ENCODE measurements around the gene DSPP. TPM values are rescaled to one million over a fixed set of nuclear protein-coding genes. Genes with fewer than 3 reads are reported as not detected.
A peak's percentile ranks its signal among the peaks of the same experiment; 100 is the strongest.

DSPP gene
- total RNA-seq (2022), result not detected in 2 replicates
- percentile 6 among the genes with signal in this experiment for Bru-seq, nascent RNA
- BruChase-seq, experiment 1, labeled RNA remaining after a 6-hour chase, result not detected
- percentile 14 among the genes with signal in this experiment for BruChase-seq, experiment 2, labeled RNA remaining after a 2-hour chase
- long read RNA-seq, result 0 reads

DNA sequence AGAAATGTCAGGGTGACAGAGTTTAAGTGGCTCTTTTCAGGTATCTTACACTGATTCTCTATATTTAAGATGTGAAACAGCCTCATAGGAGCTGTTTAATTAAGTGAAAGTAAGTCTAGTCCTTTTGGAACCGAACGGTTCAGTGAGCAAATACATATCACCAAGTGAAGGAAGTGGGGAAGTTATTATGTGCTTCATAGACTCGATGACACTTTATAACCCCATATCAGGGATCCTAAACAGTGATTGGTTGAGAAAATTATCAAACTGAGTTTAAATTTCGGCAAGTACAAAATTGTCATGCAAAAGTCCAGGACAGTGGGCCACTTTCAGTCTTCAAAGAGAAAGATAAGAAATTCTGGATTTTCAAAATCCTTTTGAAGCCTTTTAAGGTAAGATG, at the start of gene DSPP:
TSS of gene DSPP (plus strand) at position 301 of the 400 bp plus-strand sequence. CDS start 2,380 bp downstream, outside the sequence.
- intact Hi-C loops (cut with micrococcal nuclease; ENCODE audit: unreplicated experiment), result no loop called here
- Mint-ChIP-seq H3K27ac (ENCODE audit: unreplicated experiment) (no peak within 1 kb of the TSS), H3K4me3 (ENCODE audit: low read depth, unreplicated experiment) (no peak within 1 kb of the TSS), H3K36me3 (ENCODE audit: insufficient read depth, unreplicated experiment) (no peaks in the 10 kb centered on the region), H3K27me3 (ENCODE audit: unreplicated experiment) (no peaks in the 10 kb centered on the region), H3K4me1 (ENCODE audit: low read depth, unreplicated experiment) (no peaks in the 10 kb centered on the region), H3K9me3 (ENCODE audit: low read depth, unreplicated experiment) (no peaks in the 10 kb centered on the region)
- no TSS peak for BruUV-seq (replicated peaks)
- no peak for DNase-seq
- CTCF ChIA-PET, result no interaction called here
- TF ChIP-seq CTCF (IDR thresholded peaks at IDR 0.05; ENCODE audit: unreplicated experiment), result no peak

DNA sequence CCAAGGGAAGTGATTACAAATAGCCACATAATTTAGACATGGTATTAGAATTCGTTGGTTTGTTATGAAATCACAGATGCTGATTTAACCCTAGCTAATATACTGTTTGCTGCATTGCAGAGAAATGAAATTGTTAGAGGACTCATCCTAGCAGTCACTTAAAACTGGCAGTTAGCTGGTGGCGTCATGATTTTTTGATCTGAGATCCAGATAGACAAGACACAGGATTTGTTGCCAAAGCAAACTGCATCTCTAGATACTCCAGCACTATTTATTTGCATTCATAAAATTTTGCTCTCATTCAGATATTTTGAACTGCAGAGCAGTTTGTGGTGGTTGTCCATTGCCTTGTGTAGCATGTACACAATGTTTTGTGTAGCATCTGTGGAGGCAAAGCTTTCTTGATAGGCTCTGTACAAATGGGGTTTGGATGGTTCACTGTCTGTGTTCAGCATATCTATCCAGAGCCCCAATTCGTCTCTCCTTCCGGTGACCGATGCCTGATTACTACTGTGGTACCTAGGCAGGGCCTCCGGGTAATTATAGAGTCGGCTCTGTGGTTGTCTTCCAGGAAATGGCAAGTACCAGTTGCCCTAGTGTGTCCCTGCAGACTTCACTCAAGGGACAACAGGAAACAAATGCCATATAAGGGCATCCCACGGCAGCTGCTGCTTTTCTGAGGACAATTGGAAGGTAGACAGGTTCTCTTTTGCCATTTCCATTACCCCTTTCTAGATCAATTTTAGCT, 49.1 kb upstream of the DSPP start:
- CTCF ChIA-PET, result no interaction called here
- no peak overlapping the region for H3K4me3 Mint-ChIP-seq (ENCODE audit: low read depth, unreplicated experiment)
- peak; percentile 34 for DNase-seq
- intact Hi-C loops (cut with micrococcal nuclease; ENCODE audit: unreplicated experiment), result no loop called here
- H3K27ac Mint-ChIP-seq (ENCODE audit: unreplicated experiment), result no peak overlapping the region
- H3K36me3 Mint-ChIP-seq (ENCODE audit: insufficient read depth, unreplicated experiment), result no peaks in the 10 kb centered on the region
- H3K9me3 Mint-ChIP-seq (ENCODE audit: low read depth, unreplicated experiment), result no peaks in the 10 kb centered on the region
- no TSS peak for BruUV-seq (replicated peaks)
- TF ChIP-seq CTCF (IDR thresholded peaks at IDR 0.05; ENCODE audit: unreplicated experiment), result no peak
- no peaks in the 10 kb centered on the region for H3K27me3 Mint-ChIP-seq (ENCODE audit: unreplicated experiment)
- no peaks in the 10 kb centered on the region for H3K4me1 Mint-ChIP-seq (ENCODE audit: low read depth, unreplicated experiment)

DNA sequence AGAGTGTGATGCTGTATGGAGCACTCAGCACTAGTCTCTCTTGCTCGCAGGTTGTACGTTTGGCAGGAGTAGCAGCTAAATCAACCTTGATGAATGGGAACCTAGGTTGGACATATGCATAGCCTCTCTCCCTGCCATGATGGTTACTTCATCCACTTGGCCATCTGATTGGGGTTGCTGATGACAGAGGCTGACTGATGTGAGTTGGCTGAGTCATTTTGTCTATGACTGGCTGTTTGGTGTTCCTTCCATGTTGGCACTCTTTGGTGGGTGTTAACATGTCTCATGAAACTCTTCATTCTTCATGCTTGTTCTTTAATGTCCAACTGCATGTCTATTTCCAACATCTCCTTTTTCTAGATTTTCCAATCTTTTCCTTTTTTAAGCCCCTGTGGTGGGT, 47.5 kb upstream of the DSPP start:
- H3K27ac Mint-ChIP-seq (ENCODE audit: unreplicated experiment), result no peak overlapping the region
- H3K9me3 Mint-ChIP-seq (ENCODE audit: low read depth, unreplicated experiment), result no peaks in the 10 kb centered on the region
- intact Hi-C loops (cut with micrococcal nuclease; ENCODE audit: unreplicated experiment), result no loop called here
- no peak for DNase-seq
- no peaks in the 10 kb centered on the region for H3K4me1 Mint-ChIP-seq (ENCODE audit: low read depth, unreplicated experiment)
- no peak for TF ChIP-seq CTCF (IDR thresholded peaks at IDR 0.05; ENCODE audit: unreplicated experiment)
- no peaks in the 10 kb centered on the region for H3K27me3 Mint-ChIP-seq (ENCODE audit: unreplicated experiment)
- no peaks in the 10 kb centered on the region for H3K36me3 Mint-ChIP-seq (ENCODE audit: insufficient read depth, unreplicated experiment)
- CTCF ChIA-PET, result interaction anchor here (0.6 kb wide), 1 partner anchor 308 kb away, joined by 3 read pairs; no protein-coding TSS in a partner anchor
- no TSS peak for BruUV-seq (replicated peaks)
- no peak overlapping the region for H3K4me3 Mint-ChIP-seq (ENCODE audit: low read depth, unreplicated experiment)

DNA sequence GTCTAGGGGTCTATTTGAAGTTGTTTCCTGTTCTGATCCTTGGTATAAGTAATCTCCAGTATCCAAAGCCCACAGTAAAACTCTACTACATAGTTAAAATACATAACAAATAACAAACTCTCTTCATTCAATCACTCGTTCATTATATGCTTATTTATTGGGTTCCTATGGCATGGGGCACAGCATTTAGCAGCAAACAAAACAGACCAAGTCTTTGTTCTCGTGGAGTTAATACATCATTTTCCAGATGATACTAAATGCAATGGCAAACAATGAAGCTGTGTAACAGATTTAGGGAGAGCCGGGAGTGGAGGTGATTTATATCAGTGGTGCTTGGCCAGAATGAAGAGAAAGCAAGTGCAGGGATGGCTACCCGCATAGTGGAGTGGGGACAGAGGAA, 42.6 kb upstream of the DSPP start:
- Mint-ChIP-seq H3K27ac (ENCODE audit: unreplicated experiment) (no peak overlapping the region), H3K36me3 (ENCODE audit: insufficient read depth, unreplicated experiment) (no peaks in the 10 kb centered on the region)

More for the DNA sequence above, 42.6 kb upstream of the DSPP start:
- CTCF ChIA-PET, result no interaction called here
- Mint-ChIP-seq H3K9me3 (ENCODE audit: low read depth, unreplicated experiment) (no peaks in the 10 kb centered on the region), H3K27me3 (ENCODE audit: unreplicated experiment) (no peaks in the 10 kb centered on the region), H3K4me3 (ENCODE audit: low read depth, unreplicated experiment) (no peak overlapping the region), H3K4me1 (ENCODE audit: low read depth, unreplicated experiment) (no peaks in the 10 kb centered on the region)
- BruUV-seq (replicated peaks), result no TSS peak
- intact Hi-C loops (cut with micrococcal nuclease; ENCODE audit: unreplicated experiment), result no loop called here
- DNase-seq, result no peak
- no peak for TF ChIP-seq CTCF (IDR thresholded peaks at IDR 0.05; ENCODE audit: unreplicated experiment)
